Renal pelvis (tissue), 4 donors: ENCODE results near the gene PHF14. TPM values are rescaled to one million over a fixed set of nuclear protein-coding genes. Genes with fewer than 3 reads are reported as not detected.
A peak's percentile ranks its signal among the peaks of the same experiment; 100 is the strongest.

ENCODE experiments used
- DNase-seq: peaks from one replicate; pipeline ENCODE4 v3.0.0-alpha.2; 2013
- polyA plus RNA-seq, 3 donors: library from polyadenylated mRNA; unstranded; fragments of 120-200 nt; gene quantifications; one replicate each; pipeline ENCODE4 v1.2.1, GENCODE V29; 2013; ENCODE audit not compliant: insufficient read length in 3 of 3

The PHF14 gene
- polyA plus RNA-seq, 3 donors: 57.8 to 70.8 (median 60.9) TPM

GRCh38 chr7:11078247-11078834 lies 104.7 kb downstream of the PHF14 start:
- no peak for DNase-seq

GRCh38 chr7:11079907-11080306 lies 106.2 kb downstream of the PHF14 start:
- no peak for DNase-seq

- DNase-seq: no peak
Observed at GRCh38 chr7:11082121-11082520, 108.4 kb downstream of the PHF14 start.

- no peak for DNase-seq
Observed at GRCh38 chr7:11082552-11083213, 109.0 kb downstream of the PHF14 start.

GRCh38 chr7:11083214-11083568 lies 109.5 kb downstream of the PHF14 start:
- DNase-seq: no peak

GRCh38 chr7:11104578-11104977 lies 130.9 kb downstream of the PHF14 start:
- no peak for DNase-seq

- DNase-seq: no peak
Observed at GRCh38 chr7:11109659-11110058, 136.0 kb downstream of the PHF14 start.

- no peak for DNase-seq
Observed at GRCh38 chr7:11120068-11120664, 146.5 kb downstream of the PHF14 start.

GRCh38 chr7:11120675-11121220 lies 147.1 kb downstream of the PHF14 start:
- DNase-seq: no peak

GRCh38 chr7:11124856-11125559 lies 151.3 kb downstream of the PHF14 start:
- DNase-seq: no peak

- no peak for DNase-seq
Observed at GRCh38 chr7:11127114-11127785, 153.6 kb downstream of the PHF14 start.

- no peak for DNase-seq
Observed at GRCh38 chr7:11127988-11128387, 154.3 kb downstream of the PHF14 start.

GRCh38 chr7:11128498-11128897 lies 154.8 kb downstream of the PHF14 start:
- DNase-seq: peak; percentile 15

GRCh38 chr7:11130012-11130411 lies 156.3 kb downstream of the PHF14 start:
- no peak for DNase-seq

GRCh38 chr7:11130601-11131000 lies 156.9 kb downstream of the PHF14 start:
- no peak for DNase-seq

GRCh38 chr7:11133436-11133959 lies 159.8 kb downstream of the PHF14 start:
- DNase-seq: no peak

GRCh38 chr7:11135573-11135972 lies 161.9 kb downstream of the PHF14 start:
- DNase-seq: no peak

GRCh38 chr7:11141541-11141940 lies 167.9 kb downstream of the PHF14 start:
- DNase-seq: no peak

- no peak for DNase-seq
Observed at GRCh38 chr7:11153694-11154093, 180.0 kb downstream of the PHF14 start.

- DNase-seq: no peak
Observed at GRCh38 chr7:11155883-11156282, 182.2 kb downstream of the PHF14 start.

GRCh38 chr7:11161499-11161898 lies 187.8 kb downstream of the PHF14 start:
- no peak for DNase-seq

GRCh38 chr7:11163220-11163619 lies 189.5 kb downstream of the PHF14 start:
- no peak for DNase-seq
